H1 (cell line): Measurements from ENCODE around the gene HIVEP3.

Source experiments
- EZH2 ChIP-seq: fragments of 200-600 bp; sonication (generic); IDR thresholded peaks from 2 replicates; pipeline ENCODE4 v1.7.1; 2012; ENCODE audit warnings: low read depth, mild to moderate bottlenecking, moderate library complexity, low read length, inconsistent platforms; ENCODE audit not compliant: severe bottlenecking
- POLR2A ChIP-seq, 2 experiments: IDR thresholded peaks; 1 replicate in 1 of 2; 2 replicates in 1 of 2; pipeline ENCODE4 v1.6.1; 2011; ENCODE audit warnings: low read depth in 2 of 2, low read length in 2 of 2, mild to moderate bottlenecking in 2 of 2; ENCODE audit errors: control extremely low read depth in 1 of 2
- SIN3A ChIP-seq, 2 experiments: IDR thresholded peaks in 1 of 2; conservative IDR thresholded peaks in 1 of 2; 2 replicates each; pipeline ENCODE4 v1.6.1; 2011 to 2012; ENCODE audit warnings: low read length in 2 of 2, improper control_type of control experiment in 1 of 2, low read depth in 1 of 2, mild to moderate bottlenecking in 1 of 2
- TF ChIP-seq, protein P1 (sequence below), 3 experiments: IDR thresholded peaks; 1 replicate in 2 of 3; 2 replicates in 1 of 3; pipeline versions ENCODE4 v1.5.1 to v1.6.1; 2011; ENCODE audit warnings: low read length in 3 of 3, mild to moderate bottlenecking in 3 of 3, inconsistent platforms in 2 of 3, low read depth in 1 of 3, moderate library complexity in 1 of 3; ENCODE audit not compliant: insufficient read depth in 1 of 3; ENCODE audit errors: control extremely low read depth in 1 of 3
- TF ChIP-seq, protein P2 (sequence below): IDR thresholded peaks from 2 replicates; pipeline ENCODE4 v1.6.1; 2012; ENCODE audit warnings: inconsistent platforms

DNA sequence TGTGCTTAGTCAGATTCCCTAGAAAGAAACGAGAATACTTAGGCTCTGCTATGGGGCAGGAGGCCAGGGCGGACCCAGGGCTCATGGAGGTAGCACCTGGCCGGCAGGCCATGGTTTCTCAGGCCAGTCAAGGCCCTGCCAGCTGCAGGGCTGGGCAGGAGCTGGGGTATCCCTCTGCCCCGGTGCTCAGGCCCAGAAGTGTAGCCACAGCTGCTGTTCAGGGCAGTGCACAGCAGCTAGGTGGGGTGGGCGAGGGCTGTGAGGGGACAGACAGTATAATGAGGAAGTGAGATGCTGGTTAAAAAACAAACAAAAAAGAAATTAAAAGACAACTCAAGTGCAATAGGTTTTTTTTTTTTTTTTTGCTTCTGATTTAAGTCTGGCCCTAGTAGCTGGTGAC lies 400.3 kb downstream of the HIVEP3 start:
- TF ChIP-seq POLR2A (IDR thresholded peaks at IDR 0.05; ENCODE audit: control extremely low read depth in 1 of 2, low read depth in 2 of 2, low read length in 2 of 2) = no peak
- no peak for TF ChIP-seq SIN3A (conservative IDR thresholded peaks at IDR 0.05 in 1 of 2, IDR thresholded peaks at IDR 0.05 in 1 of 2; ENCODE audit: low read depth in 1 of 2, low read length in 2 of 2)
- TF ChIP-seq, protein P1, sequence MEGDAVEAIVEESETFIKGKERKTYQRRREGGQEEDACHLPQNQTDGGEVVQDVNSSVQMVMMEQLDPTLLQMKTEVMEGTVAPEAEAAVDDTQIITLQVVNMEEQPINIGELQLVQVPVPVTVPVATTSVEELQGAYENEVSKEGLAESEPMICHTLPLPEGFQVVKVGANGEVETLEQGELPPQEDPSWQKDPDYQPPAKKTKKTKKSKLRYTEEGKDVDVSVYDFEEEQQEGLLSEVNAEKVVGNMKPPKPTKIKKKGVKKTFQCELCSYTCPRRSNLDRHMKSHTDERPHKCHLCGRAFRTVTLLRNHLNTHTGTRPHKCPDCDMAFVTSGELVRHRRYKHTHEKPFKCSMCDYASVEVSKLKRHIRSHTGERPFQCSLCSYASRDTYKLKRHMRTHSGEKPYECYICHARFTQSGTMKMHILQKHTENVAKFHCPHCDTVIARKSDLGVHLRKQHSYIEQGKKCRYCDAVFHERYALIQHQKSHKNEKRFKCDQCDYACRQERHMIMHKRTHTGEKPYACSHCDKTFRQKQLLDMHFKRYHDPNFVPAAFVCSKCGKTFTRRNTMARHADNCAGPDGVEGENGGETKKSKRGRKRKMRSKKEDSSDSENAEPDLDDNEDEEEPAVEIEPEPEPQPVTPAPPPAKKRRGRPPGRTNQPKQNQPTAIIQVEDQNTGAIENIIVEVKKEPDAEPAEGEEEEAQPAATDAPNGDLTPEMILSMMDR (IDR thresholded peaks at IDR 0.05; ENCODE audit: control extremely low read depth in 1 of 3, insufficient read depth in 1 of 3, low read depth in 1 of 3, low read length in 3 of 3) = no peak
- TF ChIP-seq, protein P2, sequence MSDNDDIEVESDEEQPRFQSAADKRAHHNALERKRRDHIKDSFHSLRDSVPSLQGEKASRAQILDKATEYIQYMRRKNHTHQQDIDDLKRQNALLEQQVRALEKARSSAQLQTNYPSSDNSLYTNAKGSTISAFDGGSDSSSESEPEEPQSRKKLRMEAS = no peak
- no peak for TF ChIP-seq EZH2
